ENCODE data around the gene DNM2.

The DNM2 gene

DNA sequence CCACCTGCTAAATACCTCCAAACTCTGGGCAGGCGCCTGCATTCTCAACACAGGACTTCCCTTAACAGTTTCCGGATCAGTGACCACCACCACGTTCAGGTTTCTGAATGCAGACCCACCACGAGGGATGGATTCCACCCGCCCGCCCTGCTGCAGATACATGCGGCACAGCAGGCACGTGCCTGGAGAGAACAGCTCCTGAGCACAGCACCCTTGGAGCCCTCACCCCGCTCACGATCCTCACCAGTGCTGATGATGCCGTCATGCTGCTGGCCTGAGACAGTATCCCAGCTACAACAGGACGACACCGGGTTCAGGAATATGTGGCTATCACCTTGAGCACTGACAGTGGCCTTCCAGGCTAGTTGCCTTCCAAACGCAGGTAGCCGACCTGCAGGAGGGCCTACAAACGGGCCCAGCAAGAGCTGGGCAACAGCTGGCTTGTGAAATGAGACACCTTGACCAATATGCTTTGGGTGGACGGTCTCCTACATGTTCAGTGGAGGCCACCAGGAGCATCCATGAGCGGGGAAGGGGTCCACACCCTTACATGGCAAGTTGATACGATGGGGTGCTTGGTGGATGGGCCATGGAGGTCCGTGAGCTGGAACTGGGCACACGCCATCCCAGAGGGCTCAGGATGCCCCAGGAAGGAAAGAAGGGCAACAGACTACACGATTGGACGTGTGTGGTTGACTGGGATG is 26.5 kb upstream of the DNM2 start:
- DNase-seq: no peak

DNA sequence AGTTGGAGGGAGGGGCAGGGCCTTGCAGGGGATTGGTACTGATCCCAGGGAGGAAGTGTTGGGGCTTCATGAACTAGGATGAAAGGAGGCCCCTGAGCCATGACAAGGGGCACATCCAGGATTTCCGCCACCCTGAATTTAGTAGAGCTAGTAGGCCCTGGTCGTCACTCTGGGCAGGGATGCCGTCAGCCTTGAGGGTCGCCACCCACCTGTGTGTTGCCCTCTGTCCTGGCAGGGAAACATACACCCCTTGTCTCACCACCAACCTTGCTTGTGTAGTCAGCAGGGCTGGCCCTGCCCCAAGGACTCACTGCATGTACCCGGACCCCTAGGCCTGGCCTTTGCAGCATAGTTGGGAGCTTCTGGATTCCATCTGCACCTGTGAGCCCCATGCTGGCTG is 26.0 kb upstream of the DNM2 start:
- DNase-seq: no peak

DNA sequence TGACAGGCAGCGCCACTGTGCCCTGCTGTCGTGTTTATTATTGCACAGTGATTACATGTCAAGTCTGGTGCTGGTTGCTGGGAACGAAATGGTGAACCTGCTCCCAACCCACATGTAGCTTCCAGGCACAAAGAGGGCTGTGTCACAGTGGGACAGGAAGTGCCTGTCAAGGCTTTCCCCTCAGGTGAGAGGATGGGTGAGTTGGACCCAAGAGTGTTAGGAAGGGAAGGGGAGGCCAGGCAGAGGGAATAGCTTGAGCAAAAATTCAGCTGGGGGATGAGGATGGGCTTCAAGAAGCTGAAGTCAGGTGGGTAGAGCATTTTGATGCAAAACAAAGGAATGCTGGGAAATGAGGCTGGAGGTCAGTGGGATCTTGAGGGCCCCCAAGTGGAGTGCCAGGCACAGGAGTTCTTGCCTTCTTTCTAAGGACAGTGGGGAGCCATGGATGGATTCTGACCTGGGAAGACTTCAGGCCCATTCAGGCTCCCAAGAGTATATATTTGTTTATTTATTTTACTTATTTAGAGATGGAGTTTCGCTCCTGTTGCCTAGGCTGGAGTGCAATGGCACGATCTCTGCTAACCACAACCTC is 25.1 kb upstream of the DNM2 start:
- DNase-seq: no peak

DNA sequence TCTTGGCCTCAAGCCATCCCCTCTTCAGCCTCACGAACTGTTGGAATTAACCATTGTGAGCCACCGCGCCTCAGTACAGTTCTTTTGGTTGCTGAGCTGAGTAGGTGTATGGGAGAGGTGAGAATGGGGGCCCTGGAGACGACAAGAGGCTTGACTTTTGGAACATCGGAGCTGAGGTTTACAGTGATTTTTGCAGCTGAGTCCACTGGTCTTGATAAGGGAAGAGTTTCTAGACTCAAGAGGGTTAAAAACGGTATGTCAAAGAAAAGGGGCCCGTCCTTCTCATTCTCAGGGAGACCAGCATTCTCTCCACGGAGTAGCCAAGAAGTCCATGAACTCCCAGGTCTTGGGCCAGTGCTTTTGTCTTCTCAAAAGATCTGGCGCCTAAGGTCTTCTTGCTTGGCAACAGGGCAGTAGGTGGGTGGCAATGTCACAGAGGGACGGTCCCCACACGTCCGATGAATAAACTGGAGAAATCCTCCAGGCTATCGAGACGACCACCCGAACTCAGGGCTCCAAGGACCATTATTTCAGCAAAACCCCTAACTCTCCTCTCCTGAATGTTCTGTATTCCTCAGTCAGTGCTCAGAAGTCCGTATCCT is 23.1 kb upstream of the DNM2 start:
- DNase-seq: no peak

DNA sequence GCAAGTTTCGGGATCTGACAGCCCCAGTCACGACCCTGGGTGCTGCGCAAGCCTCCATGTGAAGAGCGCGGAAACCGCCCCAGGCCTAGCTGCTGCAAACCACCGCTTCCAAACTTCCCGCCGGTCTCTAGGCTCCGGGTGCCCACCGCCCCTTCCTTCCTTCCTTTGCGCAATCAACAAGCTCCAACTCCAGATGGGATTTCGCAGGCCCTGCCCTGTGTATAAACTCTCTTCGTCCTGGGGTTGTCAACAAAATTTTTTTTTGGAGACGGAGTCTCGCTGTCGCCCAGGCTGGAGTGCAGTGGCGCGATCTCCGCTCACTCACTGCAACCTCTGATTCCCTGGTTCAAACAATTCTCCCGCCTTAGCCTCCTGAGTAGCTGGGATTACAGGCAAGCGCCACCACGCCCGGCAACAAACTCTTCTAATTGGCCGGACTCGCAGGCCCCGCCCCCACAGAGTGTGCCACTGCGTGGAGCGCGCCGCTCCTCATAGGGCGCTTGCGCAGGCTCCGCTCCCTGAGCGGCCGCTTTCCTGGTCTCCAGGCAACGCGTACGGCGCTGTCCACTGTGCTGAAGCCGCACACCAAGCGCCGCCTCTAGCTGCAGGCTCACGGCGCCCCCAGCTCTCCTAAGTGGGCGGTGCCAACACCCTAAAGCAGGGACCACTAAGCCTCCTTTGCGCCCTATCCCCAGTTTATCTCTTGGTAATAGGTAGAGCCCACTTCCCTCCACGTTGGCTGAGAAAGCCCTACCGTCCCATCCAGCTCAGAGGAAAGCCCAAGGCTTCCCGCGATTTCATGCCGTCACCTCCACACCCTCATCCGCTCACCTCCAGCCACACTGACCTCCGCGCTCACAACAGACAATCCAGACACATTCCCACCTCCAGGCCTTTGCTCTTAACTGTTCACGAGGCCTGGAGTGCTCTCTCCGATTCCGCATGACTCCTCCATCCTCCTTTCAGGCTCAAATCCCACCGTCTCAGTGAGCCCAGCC is 22.2 kb upstream of the DNM2 start:
- peak; percentile 96 for DNase-seq

DNA sequence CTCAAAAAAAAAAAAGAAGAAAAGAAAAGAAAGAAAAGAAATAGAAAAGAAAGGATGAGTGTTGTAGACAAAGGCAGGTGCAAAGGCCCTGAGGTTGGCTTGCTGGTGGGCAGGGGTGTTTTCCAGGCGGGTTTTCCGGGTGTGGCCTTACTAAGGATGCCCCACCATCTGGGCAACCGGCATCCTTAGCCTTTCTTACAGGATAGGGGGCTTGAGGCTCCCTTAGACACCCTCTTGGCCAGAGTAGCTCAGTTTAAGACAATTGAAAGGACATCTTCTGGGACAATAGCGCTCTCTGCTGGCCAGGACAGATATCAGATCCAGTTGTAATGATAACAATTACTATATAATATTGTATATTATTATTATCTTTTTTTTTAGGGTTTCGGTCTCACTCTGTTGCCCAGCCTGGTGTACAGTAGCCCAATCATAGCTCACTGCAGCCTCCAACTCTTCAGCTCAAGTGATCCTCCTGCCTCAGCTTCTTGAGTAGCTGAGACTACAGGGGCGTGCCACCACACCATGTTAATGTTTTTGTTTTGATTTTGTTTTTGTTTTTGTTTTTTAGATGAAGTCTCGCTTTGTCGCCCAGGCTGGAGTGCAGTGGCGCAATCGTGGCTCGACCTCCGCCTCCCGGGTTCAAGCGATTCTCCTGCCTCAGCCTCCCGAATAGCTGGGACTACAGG is 18.1 kb upstream of the DNM2 start:
- peak; percentile 42 for DNase-seq

DNA sequence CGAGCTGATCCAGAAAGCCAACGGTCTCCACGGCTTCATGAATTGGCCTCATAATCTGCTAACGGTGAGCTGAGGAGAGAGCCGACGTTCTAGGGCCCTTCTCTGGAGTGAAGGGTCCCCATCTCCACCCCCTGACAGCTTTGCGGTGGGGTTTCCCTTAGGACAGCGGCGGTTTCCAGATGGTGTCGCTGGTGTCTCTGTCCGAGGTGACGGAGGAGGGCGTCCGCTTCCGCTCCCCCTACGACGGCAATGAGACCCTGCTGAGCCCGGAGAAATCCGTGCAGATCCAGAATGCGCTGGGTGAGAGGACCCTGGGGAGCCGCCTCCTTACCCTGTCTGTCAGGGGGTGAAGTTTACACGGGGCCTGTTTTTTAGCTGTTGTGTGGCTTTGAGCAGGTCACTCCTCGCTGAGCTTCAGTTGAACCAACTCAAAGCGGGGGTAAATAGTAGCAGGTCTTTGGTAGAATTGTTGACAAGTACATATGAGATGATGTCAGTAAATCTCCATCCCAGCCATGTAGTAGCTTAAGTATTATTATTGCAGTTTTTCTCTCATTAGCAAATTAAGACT is 15.8 kb upstream of the DNM2 start:
- no peak for DNase-seq

DNA sequence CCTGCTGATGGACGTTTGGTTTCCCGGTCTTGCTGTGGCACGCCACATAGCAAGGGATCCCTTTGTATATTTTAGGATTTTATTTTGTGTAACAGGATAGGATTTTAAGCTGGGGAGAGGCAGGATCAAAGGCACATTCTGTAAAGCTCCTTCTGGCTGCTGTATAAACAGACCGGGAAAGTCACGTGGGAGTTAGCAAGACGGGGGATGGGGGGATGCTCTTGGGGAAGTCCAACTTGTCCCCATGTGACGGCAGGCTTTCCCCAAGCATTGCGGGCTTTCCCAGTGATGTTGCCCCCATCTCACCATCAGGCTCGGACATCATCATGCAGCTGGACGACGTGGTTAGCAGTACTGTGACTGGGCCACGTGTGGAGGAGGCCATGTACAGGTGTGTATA is 10.9 kb upstream of the DNM2 start:
- no peak for DNase-seq

DNA sequence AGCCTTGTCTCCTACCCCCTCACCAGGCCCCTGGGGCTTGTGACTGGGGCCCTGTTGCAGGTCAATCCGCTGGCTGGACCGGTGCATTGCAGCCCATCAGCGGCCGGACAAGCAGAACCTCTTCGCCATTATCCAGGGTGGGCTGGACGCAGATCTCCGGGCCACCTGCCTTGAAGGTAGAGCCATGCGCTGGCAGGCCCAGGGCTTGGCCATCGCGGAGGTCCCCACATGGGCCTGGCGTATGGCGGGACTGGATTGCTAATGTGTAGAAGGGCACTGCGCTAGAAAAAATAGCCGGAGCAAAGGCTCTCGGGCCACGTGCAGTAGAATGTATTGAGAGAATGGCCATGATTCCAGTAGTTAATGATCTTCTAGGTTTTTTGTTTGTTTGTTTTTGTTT is 10.4 kb upstream of the DNM2 start:
- no peak for DNase-seq

DNA sequence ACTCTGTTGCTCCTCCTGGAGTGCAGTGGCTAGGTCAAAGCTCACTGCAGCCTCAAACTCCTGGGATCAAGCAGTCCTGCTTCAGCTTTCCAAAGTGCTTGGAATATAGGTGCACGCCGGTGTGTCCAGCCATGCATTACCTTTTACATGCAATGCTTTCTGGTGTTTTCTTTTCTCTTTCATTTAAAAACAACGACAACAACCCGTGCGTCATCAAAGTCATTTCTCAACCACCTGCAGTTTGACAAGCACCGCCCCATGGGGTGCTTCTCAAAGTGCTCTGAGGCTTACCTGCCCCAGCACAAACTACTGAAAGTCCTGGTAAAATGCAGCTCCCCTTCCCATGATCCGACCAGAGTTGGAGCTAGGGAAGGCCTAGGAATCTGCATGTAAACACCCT is 9.6 kb upstream of the DNM2 start:
- no peak for DNase-seq

DNA sequence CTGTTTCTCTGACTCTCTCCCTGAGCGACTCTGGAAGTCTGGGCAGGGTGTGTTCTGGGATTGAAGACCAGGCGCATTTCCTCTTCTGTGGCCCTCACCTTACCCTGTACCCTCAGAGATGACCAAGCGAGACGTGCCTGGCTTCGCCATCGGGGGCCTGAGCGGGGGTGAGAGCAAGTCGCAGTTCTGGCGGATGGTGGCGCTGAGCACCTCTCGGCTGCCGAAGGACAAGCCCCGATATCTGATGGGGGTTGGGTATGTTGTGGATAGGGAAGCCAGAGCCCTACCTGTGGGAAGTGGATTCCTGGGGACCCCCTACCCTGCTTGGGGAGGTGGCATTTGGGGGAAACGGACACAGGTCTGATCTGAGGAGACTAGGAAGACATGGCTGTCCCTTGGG is 5.8 kb upstream of the DNM2 start:
- DNase-seq: no peak

DNA sequence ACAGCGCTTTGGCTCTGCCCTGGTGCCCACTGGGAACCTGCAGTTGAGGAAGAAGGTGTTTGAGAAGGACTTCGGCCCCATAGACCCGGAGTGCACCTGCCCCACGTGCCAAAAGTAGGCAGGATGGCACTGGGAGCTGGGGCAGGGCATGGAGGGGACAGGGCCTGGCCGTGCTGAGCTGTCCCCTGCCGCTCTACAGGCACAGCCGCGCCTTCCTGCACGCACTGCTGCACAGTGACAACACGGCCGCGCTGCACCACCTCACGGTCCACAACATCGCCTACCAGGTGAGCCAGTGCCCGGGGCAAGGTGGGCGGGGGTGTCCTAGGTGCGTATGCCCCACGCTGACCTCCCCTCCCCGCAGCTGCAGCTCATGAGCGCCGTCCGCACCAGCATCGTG is 5.1 kb upstream of the DNM2 start:
- no peak for DNase-seq

DNA sequence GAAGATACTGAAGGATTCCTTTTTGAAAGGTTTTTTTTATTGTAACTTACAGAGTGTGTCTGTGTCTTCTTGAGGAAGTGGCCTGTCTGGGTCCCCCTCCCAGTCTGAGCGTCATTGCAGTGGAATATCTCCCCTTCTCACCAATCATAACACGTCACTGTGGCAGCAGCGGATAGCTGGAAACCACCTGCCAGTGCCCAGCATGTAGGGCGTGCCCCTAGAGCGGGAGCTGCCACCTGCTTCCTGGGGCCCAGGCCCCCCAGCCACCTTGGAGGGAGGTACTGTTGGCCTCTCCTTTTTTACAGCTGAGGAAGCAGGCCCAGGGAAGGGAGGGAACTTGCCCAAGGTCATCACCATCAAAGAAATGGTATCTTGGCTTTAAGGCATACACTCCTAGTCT is 4.6 kb upstream of the DNM2 start:
- no peak for DNase-seq

DNA sequence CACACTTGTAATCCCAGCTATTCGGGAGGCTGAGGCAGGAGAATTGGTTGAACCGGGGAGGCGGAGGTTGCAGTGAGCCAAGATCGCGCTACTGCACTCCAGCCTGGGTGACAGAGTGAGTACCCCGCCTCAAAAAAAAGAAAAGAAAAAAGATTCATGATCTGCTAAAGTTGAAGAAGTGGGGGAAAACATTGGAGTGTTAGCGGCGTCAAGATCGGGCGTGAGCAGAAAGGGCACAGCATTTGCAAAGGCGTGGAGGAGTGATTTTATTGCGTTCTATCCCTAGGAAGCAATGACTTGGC is 874 bp upstream of the DNM2 start:
- no peak for DNase-seq

DNA sequence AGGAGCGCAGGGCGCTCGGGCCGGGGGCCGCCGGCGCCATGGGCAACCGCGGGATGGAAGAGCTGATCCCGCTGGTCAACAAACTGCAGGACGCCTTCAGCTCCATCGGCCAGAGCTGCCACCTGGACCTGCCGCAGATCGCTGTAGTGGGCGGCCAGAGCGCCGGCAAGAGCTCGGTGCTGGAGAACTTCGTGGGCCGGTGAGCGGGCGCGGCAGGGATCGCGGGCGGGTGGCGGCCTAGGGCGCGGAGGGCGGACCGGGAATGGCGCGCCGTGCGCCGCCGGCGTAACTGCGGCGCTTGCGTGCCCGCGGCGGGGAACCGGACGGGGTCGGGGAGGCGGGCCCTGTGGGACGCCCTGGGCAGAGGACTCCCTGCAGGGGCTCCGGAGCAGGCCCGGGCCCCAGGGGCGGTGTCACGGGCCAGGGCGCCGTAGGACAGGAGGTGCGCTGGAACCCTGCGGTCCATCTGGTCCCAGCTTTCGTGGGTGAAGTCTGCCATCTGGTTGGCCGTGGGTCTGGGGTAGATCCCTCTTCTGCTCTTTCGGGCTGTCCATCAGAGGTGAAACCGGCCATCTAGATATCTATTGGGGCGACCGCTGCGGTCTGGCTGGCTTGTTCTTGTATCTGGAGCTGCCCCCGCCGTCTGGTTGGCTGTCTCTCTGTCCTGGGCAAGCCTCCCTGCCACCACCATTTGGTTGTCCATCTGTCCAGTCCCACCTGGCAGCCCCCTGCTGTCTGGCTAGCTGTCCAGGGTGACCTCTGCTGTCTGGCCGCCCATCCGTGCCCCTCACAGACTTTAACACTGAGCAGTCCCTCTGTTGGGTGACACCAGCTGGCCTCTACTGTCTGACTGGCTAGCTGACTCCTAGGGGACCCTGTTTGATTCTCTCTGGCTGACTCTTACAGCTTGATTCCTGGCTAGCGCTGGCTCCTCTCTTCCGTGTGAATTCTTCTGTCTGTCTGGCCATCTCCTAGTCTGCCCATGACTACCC is 622 bp downstream of the DNM2 start:
- peak; percentile 20 for DNase-seq

DNA sequence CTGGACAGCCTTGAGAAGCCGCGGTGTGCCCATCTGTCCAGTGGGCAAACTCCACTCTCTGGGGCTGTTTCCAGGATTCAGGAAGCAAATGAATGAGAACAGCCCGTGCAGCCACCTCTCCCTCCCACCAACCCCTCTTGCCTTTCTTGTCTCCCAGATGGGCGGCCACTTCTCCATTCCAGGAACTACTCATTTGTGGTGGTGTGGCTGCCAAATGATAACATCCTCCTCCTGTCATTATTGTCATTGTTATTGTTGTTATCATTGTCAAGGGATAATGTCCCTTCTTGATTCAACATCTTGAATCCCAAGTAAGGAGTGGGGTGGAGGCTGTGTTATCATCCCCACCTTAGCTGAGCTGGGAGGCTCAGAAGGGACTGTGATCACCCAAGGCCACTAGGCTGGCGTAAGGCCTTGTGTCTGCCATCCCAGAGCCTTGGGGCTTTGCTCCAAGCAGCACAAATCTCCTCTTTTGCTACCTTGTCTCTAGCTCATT is 1.6 kb downstream of the DNM2 start:
- no peak for DNase-seq

DNA sequence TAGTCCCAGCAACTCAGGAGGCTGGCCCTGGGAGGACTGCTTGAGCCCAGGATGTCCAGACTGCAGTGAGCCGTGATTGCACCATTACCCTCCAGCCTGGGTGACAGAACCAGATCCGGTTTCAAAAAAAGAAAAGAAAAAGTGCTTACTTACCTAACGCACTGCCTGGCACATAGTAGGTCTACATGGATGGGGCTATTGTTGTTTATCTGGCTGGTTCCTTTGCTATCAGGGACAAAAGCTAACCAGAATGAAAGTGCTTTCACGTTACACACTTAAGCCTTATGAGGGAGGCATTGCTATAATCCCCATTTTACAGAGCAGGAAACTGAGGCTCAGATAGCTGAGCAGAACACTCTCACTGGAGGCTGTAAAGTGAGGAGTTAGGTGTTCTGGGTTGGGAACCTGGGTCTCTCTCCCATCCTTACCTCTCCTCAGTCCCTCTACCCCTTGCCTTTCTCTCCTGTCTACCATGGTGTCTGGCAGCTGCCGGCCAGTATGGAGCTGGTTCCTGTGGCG is 2.8 kb downstream of the DNM2 start:
- no peak for DNase-seq

DNA sequence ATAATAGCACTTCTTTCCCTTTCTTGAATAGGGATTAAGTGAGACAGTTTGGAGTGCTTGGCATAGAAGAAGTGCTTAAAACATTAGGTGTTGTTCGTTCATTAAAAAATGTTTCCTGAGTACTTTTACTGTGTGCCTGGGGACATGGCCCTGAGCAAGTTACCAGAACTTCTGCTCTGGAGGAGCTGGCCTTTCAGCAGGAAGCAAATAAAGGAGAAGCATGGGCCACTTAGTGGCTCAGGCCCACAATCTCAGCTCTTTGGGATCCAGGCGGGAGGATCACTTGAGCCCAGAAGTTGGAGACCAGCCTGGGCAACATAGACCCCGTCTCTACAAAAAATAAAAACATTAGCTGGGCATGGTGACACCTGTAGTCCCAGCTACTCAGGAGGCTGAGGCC is 5.7 kb downstream of the DNM2 start:
- DNase-seq: no peak

DNA sequence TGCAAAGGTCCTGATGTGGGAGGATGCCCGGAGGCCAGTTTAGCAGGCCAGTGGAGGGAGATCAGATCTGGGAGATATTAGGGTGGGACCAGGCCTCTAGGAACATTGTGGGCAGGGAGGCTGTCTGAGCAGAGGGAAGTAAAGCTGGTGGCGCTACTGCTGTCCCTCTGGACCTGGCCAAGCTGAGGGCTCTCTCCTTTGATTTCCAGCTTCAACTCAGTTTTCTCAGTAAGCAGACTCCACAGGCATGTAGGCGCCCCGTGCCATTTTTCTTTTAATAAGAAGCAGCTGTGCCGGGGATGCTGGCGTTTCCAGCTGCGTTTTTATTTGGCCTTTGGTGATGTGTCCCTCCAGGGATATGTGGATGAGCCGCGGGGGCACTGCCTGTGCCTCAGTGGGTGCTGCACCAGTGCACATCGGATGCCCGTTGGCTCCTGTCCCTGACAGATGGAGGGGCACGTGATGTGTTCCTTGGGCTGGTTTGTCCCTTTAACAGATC is 6.7 kb downstream of the DNM2 start:
- no peak for DNase-seq

DNA sequence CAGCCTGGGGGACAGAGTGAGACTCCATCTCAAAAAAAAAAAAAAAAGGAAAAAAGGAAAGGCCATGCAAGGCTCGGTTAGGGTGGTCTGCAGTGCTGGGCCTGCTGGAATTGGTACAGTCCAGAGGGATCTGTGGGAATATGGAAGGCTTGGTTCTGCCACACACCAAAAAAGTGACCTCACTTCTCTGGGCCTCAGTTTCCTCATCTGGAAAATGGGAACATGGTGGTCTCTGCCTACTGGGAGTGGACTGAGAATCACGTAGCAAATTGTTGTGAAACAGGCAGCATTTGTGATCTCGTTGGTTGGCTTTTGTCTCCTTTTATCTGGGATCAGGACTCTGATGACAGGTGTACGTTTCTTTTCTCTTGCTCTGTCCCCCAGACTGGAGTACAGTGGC is 7.5 kb downstream of the DNM2 start:
- DNase-seq: no peak

DNA sequence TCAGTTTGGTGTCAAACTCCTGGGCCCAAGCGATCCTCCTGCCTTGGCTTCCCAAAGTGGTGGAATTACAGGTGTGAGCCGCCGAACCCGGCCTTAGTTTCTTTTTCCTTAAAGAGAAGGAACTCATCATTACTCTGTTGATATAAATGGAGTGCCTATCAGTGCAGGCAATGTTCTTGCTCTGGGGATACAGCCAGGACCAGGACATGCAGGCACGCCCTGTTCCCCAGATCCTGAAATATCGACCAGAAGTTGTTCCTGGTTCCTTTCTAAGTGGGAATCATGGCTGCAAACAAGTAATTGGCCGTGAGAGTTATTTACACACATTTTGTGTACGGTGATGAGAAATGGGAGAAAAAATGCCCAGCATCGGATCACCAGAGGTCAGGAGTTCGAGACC is 8.4 kb downstream of the DNM2 start:
- no peak for DNase-seq
